Activated CD4-positive, CD25-positive, alpha-beta regulatory T cell treated with anti-CD3 and anti-CD28 coated beads, Interleukin-2, amount 50 U/mL, for 16 hours (primary cell): ENCODE results near the gene GPC3.

Experiments used
- DNase-seq: peaks from one replicate; pipeline ENCODE4 v3.0.0-alpha.2; 2020; ENCODE audit warnings: low read depth, low spot score

The GPC3 gene

GRCh38 chrX:133602881-133603280, 382.5 kb downstream of the GPC3 start:
- DNase-seq, result no peak

- DNase-seq, result no peak
Observed at GRCh38 chrX:133601116-133601515, 384.3 kb downstream of the GPC3 start.

GRCh38 chrX:133600536-133600935, 384.9 kb downstream of the GPC3 start:
- no peak for DNase-seq

GRCh38 chrX:133598601-133599335, 386.6 kb downstream of the GPC3 start:
- no peak for DNase-seq

- no peak for DNase-seq
Observed at GRCh38 chrX:133594156-133594555, 391.2 kb downstream of the GPC3 start.

GRCh38 chrX:133593531-133593930, 391.9 kb downstream of the GPC3 start:
- DNase-seq, result no peak

- DNase-seq, result no peak
Observed at GRCh38 chrX:133590703-133591505, 394.5 kb downstream of the GPC3 start.

GRCh38 chrX:133588827-133589226, 396.6 kb downstream of the GPC3 start:
- DNase-seq, result no peak

- no peak for DNase-seq
Observed at GRCh38 chrX:133587818-133588217, 397.6 kb downstream of the GPC3 start.

GRCh38 chrX:133587071-133587470, 398.3 kb downstream of the GPC3 start:
- no peak for DNase-seq

GRCh38 chrX:133586443-133586842, 399.0 kb downstream of the GPC3 start:
- no peak for DNase-seq

- no peak for DNase-seq
Observed at GRCh38 chrX:133583825-133584224, 401.6 kb downstream of the GPC3 start.

GRCh38 chrX:133580625-133581024, 404.8 kb downstream of the GPC3 start:
- no peak for DNase-seq

GRCh38 chrX:133579631-133580030, 405.8 kb downstream of the GPC3 start:
- no peak for DNase-seq

- no peak for DNase-seq
Observed at GRCh38 chrX:133576876-133577275, 408.5 kb downstream of the GPC3 start.

GRCh38 chrX:133575501-133576136, 409.8 kb downstream of the GPC3 start:
- no peak for DNase-seq

GRCh38 chrX:133574716-133575115, 410.7 kb downstream of the GPC3 start:
- no peak for DNase-seq

- no peak for DNase-seq
Observed at GRCh38 chrX:133570549-133570948, 414.8 kb downstream of the GPC3 start.

GRCh38 chrX:133569217-133569616, 416.2 kb downstream of the GPC3 start:
- DNase-seq, result no peak

GRCh38 chrX:133568109-133568508, 417.3 kb downstream of the GPC3 start:
- DNase-seq, result no peak

GRCh38 chrX:133566876-133567275, 418.5 kb downstream of the GPC3 start:
- DNase-seq, result no peak

- DNase-seq, result no peak
Observed at GRCh38 chrX:133563705-133564104, 421.7 kb downstream of the GPC3 start.

- DNase-seq, result no peak
Observed at GRCh38 chrX:133561251-133561650, 424.1 kb downstream of the GPC3 start.
